HT-29 (cell line): Measurements from ENCODE around the gene CEP128. TPM values are rescaled to one million over a fixed set of nuclear protein-coding genes. Genes with fewer than 3 reads are reported as not detected.
A peak's percentile ranks its signal among the peaks of the same experiment; 100 is the strongest.

Experiments
- DNase-seq: peaks from one replicate; pipeline ENCODE4 v3.0.0-alpha.2; 2015; ENCODE audit warnings: low spot score
- total RNA-seq: library from RNA; depleted of rRNA; stranded (reverse); fragments of >200 nt; shearing (Covaris generic); gene quantifications from 2 replicates; pipeline ENCODE4 v1.2.3, GENCODE V29; 2014; rRNA removed

Gene CEP128
- 1.0 and 2.6 TPM in 2 replicates for total RNA-seq

DNA sequence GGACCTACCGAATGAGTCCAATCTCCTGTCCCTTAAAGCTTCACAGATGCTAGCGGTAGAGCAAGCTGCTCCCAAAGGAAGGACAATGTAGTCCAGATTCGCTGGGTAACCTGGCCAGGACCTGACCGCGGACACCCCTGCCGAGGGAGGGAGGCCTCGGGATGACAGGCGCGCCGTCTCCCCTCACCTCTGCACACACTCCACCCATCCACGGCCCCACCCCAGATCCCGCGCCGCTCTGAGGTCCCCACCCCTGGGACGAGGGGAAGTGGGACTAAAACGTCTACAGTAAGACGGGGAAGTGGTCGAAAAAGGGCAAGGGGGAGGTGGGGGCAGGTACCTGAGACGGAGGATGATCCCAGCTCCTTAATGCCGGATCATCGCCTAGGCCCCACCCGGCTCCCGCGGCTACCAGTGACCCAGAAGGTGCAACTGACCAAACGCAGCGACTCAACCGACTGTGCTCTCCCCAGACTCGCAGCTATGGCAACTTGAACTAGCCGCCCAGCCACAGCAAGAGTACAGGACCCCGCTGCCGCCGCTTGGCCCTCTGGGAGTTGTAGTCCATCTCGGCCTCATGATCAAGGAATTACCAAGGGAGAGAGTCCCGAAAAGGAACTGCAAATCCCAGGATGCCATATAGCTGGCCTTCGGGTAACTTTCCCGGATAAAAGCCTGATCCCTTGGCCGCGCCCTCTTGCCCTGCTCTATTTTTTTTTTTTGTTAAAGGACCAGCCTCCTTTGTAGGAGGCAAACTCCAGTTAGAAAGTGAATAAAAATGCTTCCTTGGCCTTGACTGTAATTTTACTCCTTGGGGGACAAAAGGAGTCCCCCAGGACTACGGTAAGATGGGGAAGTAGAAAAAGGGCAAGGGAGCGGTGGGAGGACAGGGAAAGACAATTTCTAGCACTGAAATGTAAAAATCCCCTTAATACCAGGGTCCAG is at the start of gene CEP128:
Gene CEP128, minus strand, starts transcription at position 498 of the 945 bp plus-strand sequence.
- DNase-seq, result peak; percentile 88

DNA sequence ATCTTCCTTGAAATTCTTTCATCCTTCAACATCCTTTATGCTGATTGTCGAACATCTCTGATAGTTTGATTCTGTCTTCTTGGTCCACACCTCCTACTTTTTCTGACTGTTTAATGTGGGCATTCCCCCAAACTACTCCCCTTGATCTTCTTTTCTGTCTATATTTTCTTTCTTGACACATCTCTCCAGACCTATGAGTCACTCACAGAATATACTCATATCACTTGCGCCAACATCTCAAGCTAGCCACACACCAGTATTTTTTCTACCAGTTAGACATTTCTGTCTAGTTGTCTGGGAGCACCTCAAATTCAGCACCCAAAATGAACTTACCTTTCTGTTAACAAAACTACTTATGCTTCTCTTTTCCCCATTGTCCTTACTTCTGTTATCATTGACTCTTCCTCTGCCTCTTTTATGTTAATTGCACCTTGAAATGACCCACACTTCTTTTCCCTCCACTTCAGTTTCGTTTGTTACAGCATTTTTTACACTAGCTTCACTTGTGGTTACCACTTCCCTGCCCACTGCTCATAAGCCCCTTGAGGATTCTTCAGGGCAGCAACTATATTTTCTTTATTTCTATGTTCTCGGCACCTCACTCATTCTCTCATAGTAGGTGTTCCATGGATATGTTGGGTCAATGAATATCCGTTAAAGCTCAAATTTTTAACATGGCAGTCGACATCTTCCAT is 47.3 kb upstream of the CEP128 start:
- no peak for DNase-seq

DNA sequence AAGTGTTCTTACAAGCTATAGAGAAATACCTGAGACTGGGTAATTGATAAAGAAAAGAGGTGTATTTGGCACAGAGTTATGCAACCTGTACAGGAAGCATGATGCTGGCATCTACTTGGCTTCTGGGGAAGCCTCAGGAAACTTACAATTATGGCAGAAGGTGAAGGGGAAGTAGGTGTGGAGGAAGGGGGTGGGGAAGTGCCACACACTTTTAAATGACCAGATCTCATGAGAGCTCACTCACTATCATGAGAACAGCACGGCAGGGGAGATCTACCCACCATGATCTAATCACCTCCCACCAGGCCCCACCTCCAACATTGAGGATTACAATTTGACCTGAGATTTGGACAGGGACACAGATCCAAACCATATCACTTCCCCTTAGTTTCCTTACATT is 46.7 kb upstream of the CEP128 start:
- no peak for DNase-seq

- DNase-seq, result peak; percentile 77
These were observed 45.9 kb upstream of the CEP128 start for GRCh38 chr14:80987235-80988032.

GRCh38 chr14:80982711-80983110 is 41.2 kb upstream of the CEP128 start:
- no peak for DNase-seq

DNA sequence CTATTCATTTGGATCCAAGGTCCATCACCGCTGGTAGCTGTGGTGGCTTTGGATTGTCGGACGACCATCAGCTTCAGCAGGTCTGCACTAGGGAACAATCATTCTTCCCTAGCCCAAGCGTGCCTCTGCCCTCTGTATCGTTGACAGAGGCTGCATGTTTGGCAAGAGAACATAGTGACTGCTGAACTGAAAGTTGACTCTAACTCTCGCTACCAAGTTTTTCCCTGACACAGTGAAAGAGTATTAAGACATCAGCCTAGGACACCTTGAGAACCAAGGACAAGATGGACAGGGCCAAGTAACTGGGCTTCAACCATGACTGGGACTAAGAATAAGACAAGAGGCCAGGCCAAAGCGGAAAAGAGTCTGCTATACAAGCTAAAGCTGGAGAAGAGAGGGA is 40.1 kb upstream of the CEP128 start:
- DNase-seq, result no peak

GRCh38 chr14:80981156-80981555 is 39.6 kb upstream of the CEP128 start:
- no peak for DNase-seq

- no peak for DNase-seq
These were observed 38.4 kb upstream of the CEP128 start for GRCh38 chr14:80979951-80980350.

- no peak for DNase-seq
These were observed 36.9 kb upstream of the CEP128 start for GRCh38 chr14:80978403-80978802.

DNA sequence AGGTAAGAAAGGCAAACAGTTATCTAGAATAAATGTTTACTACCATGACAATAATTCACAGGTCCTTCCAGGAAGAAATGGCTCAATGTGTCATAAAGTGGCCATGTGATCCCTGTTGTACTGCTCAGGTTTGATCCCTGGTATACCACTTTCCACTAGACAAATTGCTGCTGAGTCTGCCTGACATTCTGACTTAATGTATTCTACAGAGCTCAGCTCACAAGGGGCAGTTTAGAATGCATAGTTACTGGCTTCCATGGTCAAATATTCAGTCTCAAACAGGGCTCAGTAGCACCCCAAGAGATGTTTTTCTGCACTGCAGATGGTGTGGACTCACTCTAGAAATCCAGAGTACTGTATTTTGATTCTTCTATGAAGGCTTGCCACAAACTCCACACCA is 35.7 kb upstream of the CEP128 start:
- no peak for DNase-seq

DNA sequence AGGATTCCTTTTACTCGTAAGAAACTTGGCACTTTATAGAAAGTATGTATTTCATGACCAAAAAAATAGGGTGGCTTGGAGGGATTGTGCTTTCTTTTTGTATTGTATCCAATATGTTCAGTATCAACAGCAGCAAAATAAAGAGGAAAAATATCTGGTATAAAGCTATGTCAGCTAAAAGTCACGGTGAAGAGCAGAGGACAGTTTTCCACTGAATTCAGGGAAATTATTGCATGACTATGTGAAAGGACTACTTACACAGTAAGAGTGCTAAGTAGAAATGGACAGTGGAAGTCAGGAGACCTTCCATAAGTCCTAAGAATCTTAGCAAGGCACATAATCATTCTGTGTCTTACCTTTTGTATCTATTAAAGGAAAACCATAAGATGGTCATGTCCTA is 33.1 kb upstream of the CEP128 start:
- no peak for DNase-seq

DNA sequence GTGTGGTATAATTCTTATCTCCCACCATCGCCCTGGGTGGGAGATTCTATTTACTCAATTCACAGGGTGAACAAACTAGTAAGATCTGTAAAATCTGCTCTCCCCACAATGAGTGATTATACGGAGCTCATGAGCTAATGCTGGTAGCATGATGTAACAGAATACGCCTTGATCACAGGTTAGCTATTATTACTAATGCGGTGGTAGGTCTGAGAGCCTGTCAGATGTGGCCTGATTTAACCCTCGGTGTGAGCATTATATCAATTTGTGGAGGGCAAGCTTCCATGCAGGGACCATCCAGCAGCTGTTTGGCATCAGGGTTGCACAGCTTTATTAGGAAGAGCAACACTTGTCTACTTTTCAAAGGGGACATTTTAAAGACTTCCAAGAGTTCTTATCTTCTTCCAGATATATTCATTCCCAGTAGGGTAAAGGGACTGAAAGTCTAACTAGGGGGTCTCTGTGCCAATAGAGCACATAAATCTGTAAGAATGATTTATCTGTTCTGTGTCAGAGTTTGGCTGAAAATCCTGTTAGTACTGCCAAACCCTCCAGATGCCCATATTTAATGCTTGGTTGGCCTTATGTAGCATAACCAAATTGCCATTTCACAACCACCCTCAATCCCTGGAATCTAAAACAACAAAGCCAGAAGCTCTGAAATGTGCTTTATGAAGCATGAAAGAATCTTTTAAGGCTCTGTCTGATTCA is 32.5 kb upstream of the CEP128 start:
- no peak for DNase-seq

DNA sequence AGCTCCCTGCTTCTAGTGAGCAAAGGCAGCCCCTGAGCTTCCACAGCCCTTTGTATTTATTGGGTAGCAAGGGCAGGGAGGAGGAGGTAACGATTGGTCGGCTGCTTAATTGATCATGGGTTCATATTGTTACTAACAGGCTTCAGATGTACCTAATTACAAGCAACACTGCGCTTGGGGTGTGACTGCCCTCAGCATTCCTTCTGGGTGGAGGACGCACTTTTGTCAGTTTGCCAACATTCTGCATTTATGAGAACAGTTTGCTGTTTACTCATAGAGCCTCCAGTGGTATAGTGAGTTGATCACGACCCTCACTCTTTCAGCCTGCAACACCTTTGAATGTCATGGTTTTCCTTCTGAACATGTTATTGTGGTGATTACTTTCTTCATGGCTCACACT is 23.5 kb upstream of the CEP128 start:
- no peak for DNase-seq

DNA sequence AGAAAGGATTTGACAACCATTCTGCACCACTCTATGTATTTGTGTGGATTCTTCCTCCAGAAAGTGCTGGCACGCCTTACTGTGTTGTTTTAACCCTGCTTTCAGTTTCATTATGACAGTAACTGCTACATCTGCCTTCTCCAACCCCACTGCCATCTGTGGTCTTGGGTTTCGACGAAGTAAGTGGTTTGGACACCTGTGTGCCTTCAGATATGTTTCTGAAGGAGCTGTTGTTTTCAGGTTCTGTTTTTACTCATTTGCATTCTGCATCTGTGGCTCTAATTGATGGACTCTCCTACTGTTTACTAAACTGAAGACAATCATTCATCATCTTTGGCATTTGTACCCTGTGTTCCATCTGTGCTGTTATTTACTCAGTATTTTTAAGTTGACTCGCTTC is 18.0 kb upstream of the CEP128 start:
- no peak for DNase-seq

- DNase-seq, result no peak
These were observed 17.4 kb upstream of the CEP128 start for GRCh38 chr14:80958939-80959338.

GRCh38 chr14:80958226-80958625 is 16.7 kb upstream of the CEP128 start:
- DNase-seq, result no peak

GRCh38 chr14:80957613-80958012 is 16.1 kb upstream of the CEP128 start:
- no peak for DNase-seq

GRCh38 chr14:80956922-80957321 is 15.4 kb upstream of the CEP128 start:
- no peak for DNase-seq

DNA sequence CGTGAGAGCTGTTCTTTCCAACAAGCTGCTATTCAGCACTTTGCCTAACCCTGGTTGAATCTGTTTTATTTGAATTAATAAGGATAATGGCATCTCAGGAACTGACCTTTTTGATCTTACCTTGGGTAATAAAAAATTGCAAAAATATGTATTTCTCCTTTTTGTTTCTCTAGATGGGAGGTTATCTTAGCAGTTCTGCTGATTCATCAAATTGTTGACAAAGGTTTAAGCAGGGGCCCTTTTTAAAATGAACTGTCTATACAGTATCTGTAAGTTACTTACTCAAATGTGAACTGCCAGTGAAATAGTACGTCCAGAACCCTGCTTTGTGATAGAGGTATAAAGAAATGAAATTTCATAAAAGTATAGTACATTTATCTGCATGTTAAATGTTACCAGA is 14.6 kb upstream of the CEP128 start:
- no peak for DNase-seq

- DNase-seq, result no peak
These were observed 13.9 kb upstream of the CEP128 start, which contains the start of gene TSHR for GRCh38 chr14:80955416-80955941. Gene TSHR, plus strand, starts transcription at chr14:80955621. Its CDS starts 60 bp downstream, at chr14:80955681.
